Forelimb muscle (tissue), 1 donor: ENCODE data around the gene CD200. TPM values are rescaled to one million over a fixed set of nuclear protein-coding genes. Genes with fewer than 3 reads are reported as not detected.
A peak's percentile ranks its signal among the peaks of the same experiment; 100 is the strongest.
"Not testable (repeated sequence)": the region's sequence is repeated elsewhere in the genome, so short reads cannot be mapped to it uniquely, and the experiment has no call there.

Source experiments
- DNase-seq: peaks from one replicate; pipeline ENCODE4 v3.0.0-alpha.2; 2013; ENCODE audit warnings: low read depth
- polyA plus RNA-seq: library from polyadenylated mRNA; unstranded; fragments of 120-200 nt; gene quantifications from one replicate; pipeline ENCODE4 v1.2.1, GENCODE V29; 2013; ENCODE audit not compliant: insufficient read length

Gene CD200
- polyA plus RNA-seq, 1 donor = 11.0 TPM

DNA sequence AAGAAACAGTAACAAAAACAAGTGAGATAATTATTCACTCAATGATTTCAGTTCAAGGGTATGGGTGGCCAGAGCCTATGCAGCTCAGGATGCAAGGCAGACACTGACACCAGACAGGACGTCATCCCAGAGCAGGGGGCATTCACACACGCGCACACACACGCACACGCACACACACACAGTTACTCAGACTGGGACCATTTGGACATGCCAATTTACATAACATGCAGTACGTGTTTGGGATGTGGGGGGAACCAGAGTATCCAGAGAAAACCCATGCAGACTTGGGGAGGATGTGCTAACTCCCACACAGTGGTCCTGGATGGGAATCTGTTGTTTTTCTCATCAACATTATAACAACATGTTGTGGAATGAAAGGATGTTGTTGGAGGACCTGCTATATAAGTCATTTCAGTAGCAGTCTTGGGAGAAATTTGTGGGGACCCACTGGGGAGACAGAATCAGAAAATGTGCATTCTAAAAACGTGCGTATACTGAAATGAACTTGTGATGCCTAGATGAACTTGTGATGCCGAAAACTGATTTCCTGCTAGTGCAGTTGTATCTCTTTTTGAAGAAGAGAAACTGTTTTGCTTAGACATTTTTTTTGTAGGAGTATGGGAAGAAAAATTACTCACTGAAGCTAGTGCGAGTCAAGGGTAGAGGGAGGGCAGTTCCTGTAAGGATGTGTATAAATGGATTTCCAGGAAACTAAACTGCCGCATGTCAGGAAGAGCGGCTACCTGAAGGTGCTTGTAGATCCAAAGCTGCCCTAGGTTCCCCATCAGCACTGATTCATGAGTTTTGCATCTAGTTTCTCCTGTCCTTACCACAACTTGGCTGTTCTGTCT, 25.2 kb downstream of the CD200 start:
- no peak for DNase-seq

DNA sequence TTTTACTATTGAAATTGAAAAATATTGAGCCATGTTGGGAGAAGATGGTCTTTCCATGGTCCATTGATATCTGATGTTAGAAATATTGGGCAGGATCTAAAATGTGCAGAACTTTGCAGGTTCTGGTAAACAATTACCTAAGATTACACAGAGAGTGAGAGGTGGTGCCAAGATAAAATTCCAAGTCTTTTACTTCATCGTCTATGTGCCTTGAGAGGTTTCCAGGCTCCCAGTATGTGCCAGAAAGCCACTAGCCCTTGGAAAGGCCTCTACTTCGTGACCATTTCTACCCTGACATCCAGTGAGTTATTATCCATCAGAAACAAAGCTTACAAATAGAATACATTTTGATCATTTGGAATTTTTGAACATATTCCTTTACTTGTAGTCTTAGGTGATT, 27.6 kb downstream of the CD200 start:
- no peak for DNase-seq

DNA sequence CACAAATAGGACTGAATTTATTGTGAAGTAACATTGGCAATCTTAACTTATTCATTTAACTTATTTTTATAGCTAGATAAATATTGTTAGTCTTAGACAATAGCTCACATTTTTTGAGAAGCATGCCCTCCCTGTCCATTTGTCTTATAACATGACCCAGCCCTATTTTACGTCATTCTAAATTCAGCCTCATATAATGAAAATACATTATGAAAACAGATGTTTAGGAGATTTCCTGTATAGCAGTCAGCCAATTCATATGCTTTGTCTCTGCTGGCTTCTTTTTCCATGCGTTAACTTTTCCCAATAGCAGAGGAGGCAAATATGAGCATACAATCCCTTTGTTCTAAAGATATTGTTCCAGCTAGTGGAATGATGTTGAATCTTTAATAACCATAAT, 29.3 kb downstream of the CD200 start:
- peak; percentile 80 for DNase-seq

DNA sequence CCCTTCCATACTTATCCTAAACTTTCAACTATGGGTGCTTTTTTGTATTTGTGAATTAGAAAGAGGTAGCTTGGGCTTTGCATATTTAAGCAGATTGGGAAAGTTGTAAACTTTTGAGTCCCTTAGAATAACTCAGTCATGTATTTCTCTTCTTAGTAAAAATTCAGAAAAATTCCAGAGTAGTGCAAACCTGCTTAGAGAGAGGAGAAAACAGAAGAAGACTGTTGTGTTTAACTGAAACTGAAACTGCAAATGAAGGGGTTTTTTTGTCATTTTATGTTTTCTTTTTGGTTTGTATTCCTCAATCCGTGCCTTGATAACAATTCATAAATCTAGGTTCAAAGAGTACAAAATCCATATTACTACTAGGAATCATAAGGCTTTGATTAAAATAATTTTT, 31.3 kb downstream of the CD200 start:
- DNase-seq = no peak

DNA sequence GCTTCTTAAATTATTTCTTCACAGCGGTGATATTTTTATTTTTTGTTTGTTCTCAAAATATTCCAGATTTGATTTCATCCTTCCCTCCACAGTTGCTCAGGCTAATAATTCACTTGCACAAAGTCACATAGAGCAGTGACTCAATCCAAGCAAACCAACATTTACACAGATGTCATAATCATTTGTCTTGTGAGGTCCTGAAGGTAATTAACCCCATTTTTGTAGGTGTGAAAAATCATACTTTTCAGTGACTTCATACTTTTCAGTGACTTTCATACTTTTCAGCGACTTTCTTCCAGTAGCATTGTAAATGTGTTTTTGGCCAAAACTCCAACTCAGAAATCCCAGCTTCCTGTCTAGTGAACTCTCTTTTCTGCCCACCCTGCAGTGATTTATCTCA, 32.1 kb downstream of the CD200 start:
- no peak for DNase-seq

DNA sequence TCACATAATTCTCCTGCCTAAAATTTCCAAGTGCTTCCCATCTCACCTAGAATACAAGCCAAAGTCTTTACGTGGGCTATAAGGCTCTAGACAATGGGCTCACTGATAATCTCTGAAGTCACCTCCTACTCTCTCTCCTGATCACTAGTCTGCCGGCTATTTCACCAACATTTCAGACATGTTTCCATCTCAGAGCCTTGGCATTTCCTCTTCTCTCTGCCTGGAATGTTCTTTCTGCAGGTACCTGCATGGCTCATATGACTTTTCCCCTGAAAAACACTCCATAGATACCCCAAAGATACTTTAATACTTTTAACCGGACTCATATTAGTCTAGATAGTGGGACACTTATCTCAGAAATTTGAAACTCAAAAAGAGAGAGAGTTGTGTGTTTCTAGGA, 32.7 kb downstream of the CD200 start:
- no peak for DNase-seq

DNA sequence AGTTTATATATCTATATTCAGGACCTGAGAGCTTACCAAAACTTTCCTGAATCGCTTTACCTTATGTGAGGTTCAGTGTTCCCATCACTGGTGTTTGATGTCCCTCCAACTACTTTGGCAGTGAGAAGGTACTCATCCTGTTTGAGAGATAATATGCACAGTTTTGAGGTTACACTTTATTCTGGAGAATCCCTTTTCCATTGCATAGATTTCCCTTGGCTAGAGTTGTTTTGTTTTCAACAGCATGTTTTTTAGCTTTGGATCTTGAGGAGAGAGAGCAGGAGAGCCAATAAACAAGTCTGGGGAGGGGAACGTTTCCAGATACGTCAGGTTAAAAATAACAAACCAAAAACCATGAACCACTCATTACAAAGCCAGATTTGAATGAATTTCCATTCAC, 33.6 kb downstream of the CD200 start:
- peak; percentile 70 for DNase-seq

DNA sequence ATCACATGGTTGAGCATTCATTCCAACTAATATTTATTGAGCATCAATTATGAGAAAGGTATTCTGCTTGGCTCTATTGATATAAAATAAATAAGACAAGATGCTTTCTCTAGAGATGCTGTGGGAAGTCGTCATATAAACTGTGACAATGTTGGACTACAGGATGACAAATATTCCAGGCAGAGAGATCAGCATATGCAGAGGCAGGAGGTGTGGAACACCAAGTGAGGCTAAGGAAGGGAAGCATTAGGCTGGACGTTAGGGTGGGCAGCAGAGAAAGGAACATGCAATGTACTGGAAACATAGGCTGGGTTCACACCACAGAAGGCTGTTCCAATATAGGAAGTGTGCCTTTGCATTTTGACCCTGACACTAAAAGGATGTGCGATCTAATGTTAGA, 38.6 kb downstream of the CD200 start:
- DNase-seq = no peak

DNA sequence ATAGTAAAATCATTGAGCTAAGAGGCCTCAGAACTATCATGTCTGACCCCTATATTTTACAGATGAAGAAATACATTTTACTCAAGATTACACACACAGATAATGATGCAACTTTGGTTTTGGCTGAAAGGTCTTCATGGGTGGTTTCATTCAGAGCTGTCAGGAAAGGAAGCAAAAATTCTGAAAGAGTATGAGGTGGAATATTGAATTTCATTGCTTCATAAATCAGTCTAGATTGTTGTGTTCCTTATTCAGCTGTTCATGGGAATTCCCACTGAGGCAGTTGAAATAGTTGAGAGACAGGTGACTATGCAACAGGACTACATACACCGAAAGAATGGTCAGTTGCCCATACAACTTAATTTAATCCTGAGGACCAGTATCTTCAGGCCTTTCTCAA, 39.4 kb downstream of the CD200 start:
- no peak for DNase-seq

DNA sequence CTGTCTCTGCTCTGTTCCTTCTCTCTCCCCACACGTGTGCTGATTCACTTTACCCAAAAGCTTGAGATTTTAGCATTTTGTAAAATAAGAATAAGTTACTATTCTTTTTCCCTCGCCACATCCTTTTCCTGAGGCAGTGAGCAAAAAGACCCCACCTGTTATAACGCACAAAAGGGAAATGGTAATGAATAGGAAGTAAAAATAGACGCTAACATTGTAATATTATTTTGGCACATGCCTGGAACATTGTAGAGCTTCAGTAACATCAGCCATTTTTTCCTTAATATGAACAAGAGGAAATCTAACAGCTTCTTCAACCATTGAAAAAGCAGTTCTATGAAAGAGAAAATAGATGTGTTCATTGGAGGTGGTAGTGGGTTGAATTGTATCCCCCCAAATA, 40.5 kb downstream of the CD200 start:
- DNase-seq = no peak

DNA sequence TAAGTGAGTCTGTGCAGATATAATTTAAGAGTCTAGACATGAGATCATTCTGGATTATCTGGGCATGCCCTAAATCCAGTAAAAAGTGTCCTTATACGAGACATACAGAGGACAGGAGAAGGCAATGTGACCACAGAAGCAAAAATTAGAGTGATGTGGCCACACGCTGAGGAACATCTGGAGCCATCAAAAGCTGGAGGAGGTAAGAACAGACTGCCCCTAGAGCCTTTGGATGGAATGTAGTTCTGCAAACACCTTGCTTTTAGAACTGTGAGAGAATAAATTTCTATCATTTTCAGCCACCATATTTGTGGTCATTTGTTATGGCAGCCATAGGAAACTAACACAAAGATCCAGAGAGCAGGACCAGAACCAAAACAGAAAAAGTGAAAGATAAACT, 41.0 kb downstream of the CD200 start:
- no peak for DNase-seq

DNA sequence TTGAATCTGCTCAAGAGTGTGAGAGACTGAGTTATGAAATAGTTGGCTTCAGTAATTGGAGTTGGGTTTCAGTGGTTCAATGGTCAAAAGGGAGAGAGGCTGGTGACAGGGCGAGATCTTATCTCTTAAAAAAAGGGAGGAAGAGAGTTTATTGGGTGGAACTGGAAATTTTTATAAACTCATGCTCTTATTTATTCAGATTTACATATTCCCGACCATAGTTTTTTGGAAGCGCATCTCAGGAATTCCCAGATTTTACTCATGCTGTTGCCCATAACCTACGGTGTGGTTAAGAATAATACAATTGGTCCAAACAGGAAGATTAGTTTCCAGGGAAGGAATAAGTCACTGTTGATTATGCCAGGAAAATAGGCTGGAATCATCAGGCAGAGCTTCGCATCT, 41.4 kb downstream of the CD200 start:
- no peak for DNase-seq

DNA sequence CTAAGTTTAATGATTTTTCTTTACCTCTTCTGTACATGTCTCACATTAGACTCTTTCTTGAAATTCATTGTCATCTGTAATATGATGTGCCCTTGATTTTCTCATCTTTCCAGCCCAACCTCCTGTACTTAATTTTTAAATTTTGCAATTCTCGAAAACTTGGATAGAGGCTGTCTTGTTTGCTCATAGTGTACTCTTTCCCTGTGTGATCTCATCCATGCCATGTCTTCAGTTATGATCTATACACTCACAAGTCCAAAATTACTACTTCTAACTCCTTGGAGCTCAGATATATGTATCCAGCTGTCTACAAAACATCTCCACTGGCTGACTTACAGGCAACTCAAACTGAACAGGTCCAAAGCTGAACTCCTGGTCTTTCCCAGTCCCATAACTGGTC, 42.2 kb downstream of the CD200 start:
- no peak for DNase-seq

DNA sequence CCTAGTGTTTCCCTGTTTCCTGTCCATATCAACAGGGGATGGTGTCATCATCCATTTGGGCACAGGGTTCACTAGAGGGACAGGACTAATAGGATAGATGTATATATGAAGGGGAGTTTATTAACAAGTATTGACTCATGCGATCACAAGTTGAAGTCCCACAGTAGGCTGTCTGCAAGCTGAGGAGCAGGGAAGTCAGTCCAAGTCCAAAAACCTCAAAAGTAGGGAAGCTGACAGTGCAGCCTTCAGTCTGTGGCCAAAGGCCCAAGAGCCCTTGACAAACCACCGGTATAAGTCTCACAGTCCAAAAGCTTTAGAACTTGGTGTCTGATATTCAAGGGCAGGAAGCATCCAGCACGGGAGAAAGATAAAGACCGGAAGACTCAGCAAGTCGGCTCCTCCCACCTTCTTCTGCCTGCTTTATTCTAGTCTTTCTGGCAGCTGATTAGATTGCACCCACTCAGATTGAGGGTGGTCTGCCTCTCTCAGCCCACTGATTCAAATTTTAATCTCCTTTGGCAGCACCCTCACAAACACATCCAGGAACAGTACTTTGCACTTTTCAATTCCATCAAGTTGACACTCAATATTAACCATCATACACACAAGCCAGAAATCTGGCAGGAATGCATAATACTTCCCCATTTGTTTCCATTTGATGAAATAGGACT, 43.4 kb downstream of the CD200 start:
- DNase-seq = no peak

DNA sequence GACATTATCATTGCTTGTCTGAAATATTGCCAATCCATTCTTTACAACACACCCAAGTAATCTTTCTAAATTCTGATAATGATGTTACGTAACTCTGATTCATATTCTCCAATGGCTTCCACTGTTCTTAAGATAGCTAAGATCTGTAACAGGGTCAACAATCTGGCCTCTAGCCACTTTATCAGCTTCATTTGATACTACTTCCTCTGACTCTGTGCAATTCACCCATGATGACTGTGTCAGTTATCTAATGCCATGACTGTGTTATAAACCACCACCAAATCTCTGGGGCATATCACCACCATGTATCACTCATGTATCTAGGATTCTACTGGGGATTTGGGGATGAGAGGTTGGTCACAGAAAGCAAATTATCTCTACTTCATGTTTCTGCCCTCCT, 44.0 kb downstream of the CD200 start:
- no peak for DNase-seq

DNA sequence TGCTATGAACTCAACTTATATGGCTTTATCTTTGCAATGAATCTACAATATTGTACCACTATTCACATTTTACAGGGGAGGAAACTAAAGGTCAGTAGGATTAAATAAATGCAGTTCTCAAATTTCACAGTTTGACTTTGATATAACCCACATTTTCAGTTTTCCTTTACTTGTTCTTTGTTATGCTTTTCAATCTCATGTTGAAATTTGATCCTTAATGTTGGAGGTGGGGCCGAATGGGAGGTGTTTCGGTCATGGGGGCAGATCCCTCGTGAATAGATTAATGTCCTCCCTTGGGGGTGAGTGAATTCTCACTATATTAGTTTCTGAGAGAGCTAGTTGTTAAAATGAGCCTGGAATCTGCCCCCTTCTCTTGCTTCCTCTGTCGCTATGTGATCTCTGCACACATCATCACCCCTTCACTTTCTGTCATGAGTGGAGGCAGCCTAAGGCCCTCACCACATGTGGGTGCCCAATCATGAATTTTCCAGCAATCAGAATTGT, 44.7 kb downstream of the CD200 start:
- no peak for DNase-seq

DNA sequence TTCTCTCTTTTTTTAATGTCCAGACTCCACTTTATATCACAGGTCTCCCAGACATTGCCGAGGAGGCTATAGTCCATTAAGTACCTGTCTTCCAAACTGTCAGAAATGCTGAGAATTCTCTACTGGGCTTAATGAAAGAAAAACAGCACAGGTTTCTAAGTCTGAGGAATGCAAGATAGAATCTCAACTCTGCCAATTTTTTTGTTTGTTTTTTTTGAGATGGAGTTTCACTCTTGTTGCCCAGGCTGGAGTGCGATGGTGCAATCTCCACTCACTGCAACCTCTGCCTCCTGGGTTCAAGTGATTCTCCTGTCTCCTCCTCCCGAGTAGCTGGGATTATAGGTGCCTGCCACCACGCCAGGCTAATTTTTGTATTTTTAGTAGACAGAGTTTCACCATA, 45.4 kb downstream of the CD200 start:
- DNase-seq = not testable (repeated sequence)

DNA sequence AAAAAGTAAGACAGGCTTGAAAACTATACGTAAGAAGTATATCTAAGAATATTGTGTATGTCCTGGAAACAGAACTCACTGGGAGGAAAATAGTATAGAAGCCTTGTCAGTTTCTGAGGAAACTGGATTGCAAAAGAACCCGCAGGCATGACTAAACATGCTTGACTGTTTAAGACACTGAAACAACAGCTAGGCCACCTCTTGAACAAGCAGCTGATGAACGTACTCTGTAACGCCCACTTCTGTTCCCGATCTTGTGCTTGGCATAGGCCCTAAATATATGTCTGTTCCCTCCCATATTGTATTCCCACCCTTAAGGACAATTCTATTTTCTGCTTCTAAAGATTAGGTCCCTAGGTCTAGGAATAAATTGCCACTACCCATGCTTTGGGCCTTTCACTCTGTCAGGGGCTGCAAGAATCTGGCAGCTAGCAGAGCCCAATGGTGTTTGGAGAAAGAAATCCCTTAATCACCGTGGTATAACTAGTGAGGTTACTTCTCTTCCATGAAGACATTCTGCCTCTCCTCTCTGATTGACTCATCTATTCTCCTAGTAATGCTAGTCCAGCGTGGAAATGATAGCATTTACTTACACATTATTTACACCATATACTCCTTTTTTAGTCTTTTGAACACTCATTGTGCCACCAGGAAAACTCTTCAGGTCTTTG, 46.2 kb downstream of the CD200 start:
- no peak for DNase-seq

DNA sequence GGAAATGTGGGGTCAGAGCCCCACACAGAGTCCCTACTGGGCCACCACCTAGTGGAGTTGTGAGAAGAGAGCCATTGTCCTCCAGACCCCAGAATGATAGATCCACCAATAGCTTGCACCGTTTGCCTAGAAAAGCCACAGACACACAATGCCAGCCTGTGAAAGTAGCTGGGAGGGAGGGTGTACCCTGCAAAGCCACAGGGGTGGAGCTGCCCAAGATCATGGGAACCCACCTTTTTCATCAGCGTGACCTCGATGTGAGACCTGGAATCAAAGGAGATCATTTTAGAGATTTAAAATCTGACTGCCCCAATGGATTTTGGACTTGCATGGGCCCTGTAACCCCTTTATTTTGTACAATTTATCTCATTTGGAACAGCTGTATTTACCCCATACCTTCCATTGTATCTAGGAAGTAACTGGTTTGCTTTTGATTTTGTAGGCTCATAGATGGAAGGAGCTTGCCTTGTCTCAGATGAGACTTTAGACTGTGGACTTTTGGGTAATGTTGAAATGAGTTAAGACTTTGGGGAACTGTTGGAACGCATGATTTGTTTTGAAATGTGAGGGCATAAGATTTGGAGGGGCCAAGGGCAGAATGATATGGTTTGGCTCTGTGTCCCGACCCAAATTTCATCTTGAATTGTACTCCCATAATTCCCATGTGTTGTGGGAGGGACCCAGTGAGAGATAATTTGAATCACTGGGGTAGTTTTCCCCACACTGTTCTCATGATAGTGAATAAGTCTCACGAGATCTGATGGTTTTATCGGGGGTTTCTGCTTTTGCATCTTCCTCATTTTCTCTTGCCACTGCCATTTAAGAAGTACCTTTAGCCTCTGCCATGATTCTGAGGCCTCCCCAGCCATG, 49.0 kb downstream of the CD200 start:
- DNase-seq = no peak

DNA sequence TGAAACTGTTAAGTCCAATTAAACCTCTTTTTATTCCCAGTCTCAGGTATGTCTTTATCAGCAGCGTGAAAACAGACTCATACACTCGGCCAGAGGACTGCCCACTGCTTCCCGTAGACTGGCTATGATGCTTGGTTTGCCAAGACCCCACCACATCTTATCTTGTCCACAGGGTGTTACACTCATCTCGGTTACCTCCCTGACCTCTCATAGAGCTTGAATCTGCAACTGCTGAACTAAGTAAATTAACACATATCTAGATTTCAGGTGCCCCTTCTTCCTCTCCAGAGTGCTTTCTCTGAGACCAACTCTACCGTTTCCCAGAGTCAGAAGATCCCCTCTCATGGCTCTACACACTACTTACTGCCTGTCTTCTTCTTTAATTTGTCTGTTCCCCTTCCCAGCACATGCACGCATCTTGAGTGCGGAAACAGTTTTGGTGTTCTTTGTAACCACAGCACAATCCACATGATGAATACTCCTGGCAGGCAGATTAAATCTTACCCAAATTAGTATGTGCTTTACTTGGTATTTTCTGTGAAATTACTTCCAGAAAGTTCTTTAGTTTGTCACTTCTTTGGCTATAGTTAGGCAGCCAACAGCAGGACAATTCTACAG, 49.7 kb downstream of the CD200 start:
- DNase-seq = no peak

DNA sequence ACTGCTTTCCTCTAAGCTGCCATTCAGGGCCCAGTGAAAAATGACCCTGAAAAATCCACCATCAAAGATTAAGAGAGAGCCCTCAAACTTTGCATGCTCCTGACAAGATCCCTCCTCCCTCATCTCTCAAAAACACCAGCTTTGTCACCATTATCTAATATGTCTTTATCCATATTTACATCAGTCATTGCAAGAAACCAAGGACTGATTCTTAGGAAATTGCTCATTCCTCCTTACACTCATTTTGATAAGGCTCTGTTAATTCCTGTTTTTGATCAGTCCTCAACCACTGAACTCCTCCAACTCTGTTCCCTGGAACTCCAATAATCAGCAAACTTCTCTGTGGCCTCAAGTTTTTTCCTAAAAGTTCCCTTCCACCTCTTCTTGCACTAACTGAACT, 51.8 kb downstream of the CD200 start:
- DNase-seq = no peak
